NCI-H1092 treated with DMSO at 0.1 percent for 48 hours (cell line): ENCODE data around the gene CSTPP1.
"Not testable (repeated sequence)": the region's sequence is repeated elsewhere in the genome, so short reads cannot be mapped to it uniquely, and the experiment has no call there.

Experiments
- DNase-seq: peaks from one replicate; lab custom pipeline; 2025; lab: John Stamatoyannopoulos, UW

Gene CSTPP1

GRCh38 chr11:46991391-46991790 is 54.8 kb downstream of the CSTPP1 start:
- DNase-seq = no peak

GRCh38 chr11:46992386-46992785 is 55.8 kb downstream of the CSTPP1 start:
- not testable (repeated sequence) for DNase-seq

- not testable (repeated sequence) for DNase-seq
Observed at GRCh38 chr11:46997796-46998195, 61.2 kb downstream of the CSTPP1 start.

- no peak for DNase-seq
Observed at GRCh38 chr11:46999217-46999616, 62.7 kb downstream of the CSTPP1 start.

- no peak for DNase-seq
Observed at GRCh38 chr11:47000033-47000432, 63.5 kb downstream of the CSTPP1 start.

GRCh38 chr11:47001781-47002181 is 65.2 kb downstream of the CSTPP1 start:
- DNase-seq = peak; percentile 10

- DNase-seq = peak; percentile 18
Observed at GRCh38 chr11:47002390-47002789, 65.8 kb downstream of the CSTPP1 start.

GRCh38 chr11:47003180-47003877 is 66.8 kb downstream of the CSTPP1 start:
- no peak for DNase-seq

GRCh38 chr11:47004595-47005033 is 68.1 kb downstream of the CSTPP1 start:
- peak; percentile 51 for DNase-seq

- no peak for DNase-seq
Observed at GRCh38 chr11:47005441-47005840, 68.9 kb downstream of the CSTPP1 start.

GRCh38 chr11:47007579-47007978 is 71.0 kb downstream of the CSTPP1 start:
- DNase-seq = no peak

GRCh38 chr11:47010179-47010578 is 73.6 kb downstream of the CSTPP1 start:
- no peak for DNase-seq

- no peak for DNase-seq
Observed at GRCh38 chr11:47014097-47014496, 77.5 kb downstream of the CSTPP1 start.

- DNase-seq = no peak
Observed at GRCh38 chr11:47018637-47019036, 82.1 kb downstream of the CSTPP1 start.

GRCh38 chr11:47020793-47021526 is 84.4 kb downstream of the CSTPP1 start:
- DNase-seq = peak; percentile 44

- DNase-seq = no peak
Observed at GRCh38 chr11:47021527-47021818, 84.9 kb downstream of the CSTPP1 start.

GRCh38 chr11:47021965-47022364 is 85.4 kb downstream of the CSTPP1 start:
- DNase-seq = no peak

GRCh38 chr11:47028195-47029093 is 91.9 kb downstream of the CSTPP1 start:
- DNase-seq = no peak

- no peak for DNase-seq
Observed at GRCh38 chr11:47033439-47033838, 96.9 kb downstream of the CSTPP1 start.

GRCh38 chr11:47034091-47034490 is 97.5 kb downstream of the CSTPP1 start:
- no peak for DNase-seq

- DNase-seq = no peak
Observed at GRCh38 chr11:47035108-47035507, 98.5 kb downstream of the CSTPP1 start.

- DNase-seq = no peak
Observed at GRCh38 chr11:47044119-47044518, 107.6 kb downstream of the CSTPP1 start.

GRCh38 chr11:47047972-47048371 is 111.4 kb downstream of the CSTPP1 start:
- no peak for DNase-seq
